ENCODE results near the gene YWHAG.
A peak's percentile ranks its signal among the peaks of the same experiment; 100 is the strongest.
"Not testable (repeated sequence)": the region's sequence is repeated elsewhere in the genome, so short reads cannot be mapped to it uniquely, and the experiment has no call there.

Gene YWHAG

GRCh38 chr7:76349313-76349885, 9.4 kb downstream of the YWHAG start:
- DNase-seq (ENCODE audit: low read depth, low spot score): no peak

GRCh38 chr7:76347710-76348109, 11.1 kb downstream of the YWHAG start:
- DNase-seq (ENCODE audit: low read depth, low spot score): no peak

- no peak for DNase-seq (ENCODE audit: low read depth, low spot score)
Observed at GRCh38 chr7:76346778-76347177, 12.0 kb downstream of the YWHAG start.

- no peak for DNase-seq (ENCODE audit: low read depth, low spot score)
Observed at GRCh38 chr7:76346097-76346496, 12.7 kb downstream of the YWHAG start.

GRCh38 chr7:76343931-76344321, 14.9 kb downstream of the YWHAG start:
- DNase-seq (ENCODE audit: low read depth, low spot score): no peak

- DNase-seq (ENCODE audit: low read depth, low spot score): no peak
Observed at GRCh38 chr7:76343294-76343930, 15.4 kb downstream of the YWHAG start.

GRCh38 chr7:76342222-76342621, 16.6 kb downstream of the YWHAG start:
- no peak for DNase-seq (ENCODE audit: low read depth, low spot score)

GRCh38 chr7:76340617-76341131, 18.1 kb downstream of the YWHAG start:
- peak; percentile 69 for DNase-seq (ENCODE audit: low read depth, low spot score)

- DNase-seq (ENCODE audit: low read depth, low spot score): peak; percentile 77
Observed at GRCh38 chr7:76338298-76339084, 20.3 kb downstream of the YWHAG start.

GRCh38 chr7:76337147-76337546, 21.6 kb downstream of the YWHAG start:
- DNase-seq (ENCODE audit: low read depth, low spot score): no peak

GRCh38 chr7:76336094-76336493, 22.7 kb downstream of the YWHAG start:
- no peak for DNase-seq (ENCODE audit: low read depth, low spot score)

GRCh38 chr7:76335417-76335816, 23.4 kb downstream of the YWHAG start:
- not testable (repeated sequence) for DNase-seq (ENCODE audit: low read depth, low spot score)

GRCh38 chr7:76334320-76334967, 24.3 kb downstream of the YWHAG start:
- DNase-seq (ENCODE audit: low read depth, low spot score): no peak

- peak; percentile 42 for DNase-seq (ENCODE audit: low read depth, low spot score)
Observed at GRCh38 chr7:76333511-76334101, 25.2 kb downstream of the YWHAG start.

- no peak for DNase-seq (ENCODE audit: low read depth, low spot score)
Observed at GRCh38 chr7:76332078-76332477, 26.7 kb downstream of the YWHAG start.

GRCh38 chr7:76330673-76331072, 28.1 kb downstream of the YWHAG start:
- no peak for DNase-seq (ENCODE audit: low read depth, low spot score)

- DNase-seq (ENCODE audit: low read depth, low spot score): no peak
Observed at GRCh38 chr7:76330261-76330660, 28.5 kb downstream of the YWHAG start.

- DNase-seq (ENCODE audit: low read depth, low spot score): no peak
Observed at GRCh38 chr7:76329479-76329878, 29.3 kb downstream of the YWHAG start.

GRCh38 chr7:76328389-76328788, 30.4 kb downstream of the YWHAG start:
- DNase-seq (ENCODE audit: low read depth, low spot score): no peak

GRCh38 chr7:76327610-76328009, 31.2 kb downstream of the YWHAG start:
- DNase-seq (ENCODE audit: low read depth, low spot score): no peak

- peak; percentile 41 for DNase-seq (ENCODE audit: low read depth, low spot score)
Observed at GRCh38 chr7:76326646-76327233, 32.1 kb downstream of the YWHAG start.

All from astrocyte of the hippocampus (primary cell).